Embryonic facial prominence (tissue), 1 donor: Measurements from ENCODE around the gene DUS1L.

ENCODE experiments used
- DNase-seq: peaks from one replicate; pipeline ENCODE4 v3.0.0-alpha.2; 2016; ENCODE audit errors: extremely low spot score

DUS1L gene

DNA sequence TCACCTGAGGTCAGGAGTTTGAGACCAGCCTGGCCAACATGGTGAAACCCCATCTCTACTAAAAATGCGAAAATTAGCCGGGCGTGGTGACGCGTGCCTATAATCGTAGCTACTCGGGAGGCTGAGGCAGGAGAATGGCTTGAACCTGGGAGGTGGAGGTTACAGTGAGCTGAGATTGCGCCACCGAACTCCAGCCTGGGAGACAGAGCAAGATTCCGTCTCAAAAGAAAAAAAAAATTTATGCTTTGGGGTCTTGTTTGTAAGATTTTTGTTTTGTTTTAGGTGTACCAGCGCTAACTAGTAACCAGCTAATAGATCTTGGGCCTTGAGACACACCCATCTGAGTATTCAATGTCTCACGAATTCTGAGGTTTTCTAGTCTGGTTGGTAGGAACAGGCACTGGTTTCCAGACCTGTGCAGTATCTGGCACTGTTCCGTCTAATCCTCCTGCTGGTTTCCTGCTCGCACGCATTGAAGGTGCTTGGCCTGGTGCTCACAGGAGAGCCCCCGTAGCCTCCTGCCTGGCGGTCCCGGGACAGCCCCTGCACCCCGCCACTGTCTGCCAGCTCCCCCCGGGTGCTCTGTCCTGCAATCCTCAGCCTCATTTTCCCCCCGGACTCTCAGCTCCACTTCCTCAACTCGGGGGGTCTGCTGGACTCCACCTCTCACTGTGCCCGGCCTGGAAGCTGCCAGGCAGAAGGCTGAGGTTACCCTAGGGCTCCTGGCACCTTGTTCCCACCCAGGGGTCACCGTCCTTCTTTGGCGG is 10.6 kb upstream of the DUS1L start:
- DNase-seq, result no peak

DNA sequence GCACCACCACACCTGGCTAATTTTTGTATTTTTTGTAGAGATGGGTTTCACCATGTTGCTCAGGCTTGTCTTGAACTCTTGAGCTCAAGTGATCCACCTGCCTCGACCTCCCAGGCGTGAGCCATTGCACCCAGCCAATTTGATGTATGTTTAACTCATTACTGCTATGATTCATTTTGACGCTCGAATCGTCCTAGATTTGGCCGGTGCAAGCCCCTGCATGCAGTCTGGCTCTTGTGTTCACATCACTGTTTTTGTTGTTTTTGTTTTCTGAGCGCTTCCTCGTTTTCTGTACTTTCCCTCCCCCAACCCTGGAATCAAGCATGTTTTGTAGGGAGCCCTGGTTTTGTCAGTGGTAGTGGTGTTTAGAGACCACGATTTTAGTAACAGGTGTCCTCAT is 7.8 kb upstream of the DUS1L start:
- DNase-seq, result no peak

DNA sequence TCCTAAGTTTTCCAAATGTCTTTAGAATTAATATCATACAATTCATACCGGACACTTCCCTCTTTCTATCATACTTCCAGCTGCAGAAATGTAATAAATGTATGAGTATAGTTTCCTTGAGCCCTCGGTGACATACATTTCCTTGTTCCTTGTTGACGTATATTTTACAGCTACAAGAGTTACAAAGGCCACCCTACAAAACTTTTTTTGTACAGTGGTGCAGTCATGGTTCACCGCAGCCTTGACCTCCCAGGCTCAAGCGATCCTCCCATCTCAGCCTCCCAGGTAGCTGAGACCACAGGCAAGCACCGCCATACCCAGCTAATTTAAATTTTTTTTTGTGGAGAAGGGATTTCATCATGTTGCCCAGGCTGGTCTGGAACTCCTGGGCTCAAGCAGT is 7.2 kb upstream of the DUS1L start:
- DNase-seq, result no peak

DNA sequence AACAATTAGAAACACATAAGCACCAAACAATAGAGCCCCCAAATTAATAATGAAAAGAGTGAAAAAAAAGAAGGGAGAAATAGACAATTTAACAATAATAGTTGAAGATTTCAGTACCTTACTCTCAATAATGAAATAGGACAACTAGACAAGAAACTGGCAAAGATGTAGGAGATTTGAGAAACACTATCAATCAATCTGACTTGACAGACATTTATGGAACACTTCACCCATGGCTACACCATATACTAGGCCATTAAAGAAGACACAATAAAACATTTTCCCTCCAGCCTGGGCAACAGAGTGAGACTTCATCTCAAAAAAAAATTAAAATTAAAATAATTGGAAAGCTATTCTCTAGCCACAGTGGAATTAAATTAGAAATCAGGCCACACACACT is 5.0 kb upstream of the DUS1L start:
- no peak for DNase-seq

DNA sequence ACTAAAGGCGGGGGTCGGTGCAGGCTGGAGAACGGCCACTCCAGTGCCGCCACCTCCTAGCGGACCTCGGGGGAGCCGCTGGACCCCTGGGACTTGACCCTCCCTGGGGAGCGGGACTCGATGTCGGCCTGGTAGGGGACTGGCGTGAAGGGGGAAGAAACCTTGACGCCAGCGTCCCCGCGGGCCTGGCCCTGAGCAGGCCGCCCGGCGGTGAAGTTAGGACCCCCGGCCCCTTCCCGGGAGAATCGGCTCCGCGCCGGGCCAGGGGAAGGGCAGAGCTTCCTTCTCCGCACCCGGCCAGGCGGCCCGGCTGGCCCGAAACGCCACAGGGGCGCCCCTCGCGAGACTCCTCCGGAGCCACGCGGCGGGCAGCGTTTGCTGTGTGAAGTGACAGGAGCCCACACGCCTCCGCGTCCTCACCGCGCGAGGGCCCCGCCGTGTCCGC is 389 bp downstream of the DUS1L start:
- no peak for DNase-seq

DNA sequence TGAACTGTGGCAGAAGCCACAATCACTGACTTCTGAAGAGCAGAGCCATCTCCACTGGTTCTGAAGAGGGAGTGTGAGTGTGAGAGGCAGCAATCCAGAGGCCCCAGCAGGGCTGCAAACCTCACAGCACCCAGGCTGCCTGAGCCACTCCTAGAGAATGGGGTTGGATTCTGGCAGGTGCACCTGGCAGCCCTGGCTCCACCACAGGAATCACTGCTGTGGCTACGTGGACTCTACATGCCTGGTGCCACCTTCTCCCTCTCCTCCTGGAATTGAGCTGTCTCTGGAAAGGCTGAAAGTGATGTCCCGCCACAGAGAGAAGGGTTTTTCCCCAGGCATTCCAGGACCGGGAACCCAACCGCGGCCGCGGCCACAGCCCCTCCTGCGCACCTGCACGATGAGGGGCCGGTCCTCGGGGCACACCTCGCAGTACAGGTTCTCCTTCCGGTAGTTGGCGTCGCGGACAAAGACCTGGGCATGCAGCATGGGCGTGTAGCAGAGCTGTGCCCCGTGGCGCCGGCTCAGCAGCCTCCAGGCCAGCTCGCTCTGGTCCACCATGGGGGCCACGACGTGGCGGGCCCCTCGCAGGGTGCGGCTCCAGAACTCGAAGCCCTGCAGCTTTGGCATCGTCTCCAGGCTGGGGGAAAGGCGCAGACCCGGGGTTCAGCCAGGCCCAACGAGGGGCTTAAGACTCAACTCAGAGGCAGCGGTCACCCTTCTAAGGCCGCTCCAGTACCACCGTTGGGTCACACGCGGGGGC is 991 bp downstream of the DUS1L start:
- DNase-seq, result no peak

DNA sequence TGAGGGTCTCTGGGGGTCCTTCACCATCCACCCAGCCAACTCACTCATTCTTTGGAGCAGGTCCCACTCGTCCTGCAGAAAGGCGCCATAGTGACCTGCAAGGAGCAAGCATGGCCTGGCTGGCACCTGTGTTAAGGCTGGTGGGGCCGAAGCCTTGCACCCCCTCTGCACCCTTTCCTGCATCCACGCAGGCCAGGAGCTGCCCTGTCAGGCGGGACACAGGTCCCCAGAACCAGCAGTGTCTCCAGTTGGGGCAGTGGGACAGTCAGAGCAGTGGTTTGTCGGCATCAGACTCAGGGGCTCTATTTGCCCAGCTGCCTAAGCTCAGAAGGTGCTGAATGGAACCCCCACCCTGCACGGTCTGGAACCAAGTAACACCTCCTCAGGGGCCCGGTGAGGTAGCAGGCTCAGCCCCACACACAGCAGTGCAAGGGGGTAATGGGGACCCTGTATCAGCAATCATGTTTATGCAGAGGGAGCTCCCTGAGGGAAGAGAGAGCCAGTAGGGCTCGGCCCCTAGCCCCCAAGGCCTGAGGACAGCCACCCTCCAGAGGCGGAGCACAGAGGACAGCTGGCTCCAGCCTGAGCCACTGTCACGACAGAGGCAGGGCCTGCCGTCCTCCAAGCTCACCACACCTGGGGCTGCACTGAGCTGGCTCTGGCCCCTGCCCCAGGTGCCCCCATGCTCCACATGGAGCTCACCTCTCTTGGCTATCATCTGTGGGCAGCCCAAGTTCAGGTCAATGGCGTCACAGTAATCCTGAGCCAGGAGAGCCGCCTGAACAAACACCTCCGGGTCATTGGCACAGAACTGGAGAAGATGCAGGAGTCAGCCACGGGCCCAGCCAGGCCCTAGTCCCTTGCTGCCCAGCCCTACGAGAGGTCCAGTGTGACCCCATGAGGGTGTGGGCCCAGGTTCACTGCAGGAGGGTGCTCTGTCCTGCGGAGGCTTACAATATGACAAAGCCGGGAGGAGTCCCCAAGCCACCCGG is 1.9 kb downstream of the DUS1L start:
- DNase-seq, result no peak

DNA sequence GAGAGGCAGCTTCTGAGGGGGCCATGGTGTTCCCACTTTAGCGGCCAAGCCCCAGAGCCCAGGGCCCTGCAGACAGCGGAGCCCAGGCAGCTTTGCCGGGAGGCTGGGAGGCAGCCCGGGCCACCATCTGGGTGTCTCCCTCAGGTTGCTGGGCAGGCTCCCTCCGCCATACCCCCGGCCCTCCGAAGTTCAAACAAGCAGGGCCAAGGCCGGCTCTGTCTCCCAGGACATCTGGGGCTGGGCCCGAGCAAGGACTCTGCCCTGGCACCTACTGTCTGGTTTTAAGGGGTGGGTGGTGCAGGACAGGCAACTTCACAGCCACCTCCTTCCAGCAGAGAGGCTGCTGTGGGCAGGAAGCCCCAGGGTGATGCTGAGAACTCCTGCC is 2.6 kb downstream of the DUS1L start:
- no peak for DNase-seq

DNA sequence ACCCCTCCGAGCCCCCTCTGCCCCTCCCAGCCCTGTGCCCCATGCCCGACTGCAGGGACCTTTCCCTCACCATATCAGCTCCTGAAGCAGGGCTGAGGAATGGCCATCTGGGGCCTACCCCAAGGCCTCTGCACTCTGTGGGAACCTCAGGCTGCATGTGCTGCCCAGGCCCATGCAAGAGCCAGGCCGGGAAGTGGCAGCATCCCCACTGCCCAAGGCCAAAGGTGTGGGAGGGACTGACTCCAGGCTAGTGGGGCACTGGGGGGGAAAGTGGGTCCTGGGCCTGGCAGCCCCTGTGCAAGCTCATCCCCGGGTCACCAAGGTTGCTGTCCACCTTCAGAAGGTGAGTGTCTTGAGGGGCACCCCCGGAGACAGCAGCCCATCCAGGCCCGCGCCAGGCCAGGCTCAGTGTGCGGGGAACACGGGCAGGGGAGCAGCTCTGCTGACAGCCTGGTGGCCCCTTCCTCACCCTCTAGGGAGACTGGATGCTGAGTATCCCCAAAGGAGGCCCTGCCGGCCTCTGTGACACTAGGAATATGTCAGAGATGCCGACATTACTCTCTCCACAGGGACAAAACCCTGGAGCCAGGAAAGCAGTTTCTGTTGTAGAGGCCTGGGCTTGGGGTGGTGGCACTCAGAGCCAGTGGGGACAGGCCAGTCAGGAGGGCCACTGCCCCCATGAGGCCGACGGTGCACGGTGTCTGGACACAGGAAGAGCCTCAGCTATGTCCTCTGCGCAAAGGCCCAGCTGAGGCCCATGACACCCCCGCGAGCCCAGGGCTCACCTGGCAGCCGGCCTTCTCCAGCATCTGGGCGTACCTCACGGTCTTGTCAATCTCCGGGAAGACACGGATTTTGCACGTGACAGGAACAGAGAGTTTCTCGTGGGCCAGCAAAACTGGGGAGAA is 3.3 kb downstream of the DUS1L start:
- no peak for DNase-seq

DNA sequence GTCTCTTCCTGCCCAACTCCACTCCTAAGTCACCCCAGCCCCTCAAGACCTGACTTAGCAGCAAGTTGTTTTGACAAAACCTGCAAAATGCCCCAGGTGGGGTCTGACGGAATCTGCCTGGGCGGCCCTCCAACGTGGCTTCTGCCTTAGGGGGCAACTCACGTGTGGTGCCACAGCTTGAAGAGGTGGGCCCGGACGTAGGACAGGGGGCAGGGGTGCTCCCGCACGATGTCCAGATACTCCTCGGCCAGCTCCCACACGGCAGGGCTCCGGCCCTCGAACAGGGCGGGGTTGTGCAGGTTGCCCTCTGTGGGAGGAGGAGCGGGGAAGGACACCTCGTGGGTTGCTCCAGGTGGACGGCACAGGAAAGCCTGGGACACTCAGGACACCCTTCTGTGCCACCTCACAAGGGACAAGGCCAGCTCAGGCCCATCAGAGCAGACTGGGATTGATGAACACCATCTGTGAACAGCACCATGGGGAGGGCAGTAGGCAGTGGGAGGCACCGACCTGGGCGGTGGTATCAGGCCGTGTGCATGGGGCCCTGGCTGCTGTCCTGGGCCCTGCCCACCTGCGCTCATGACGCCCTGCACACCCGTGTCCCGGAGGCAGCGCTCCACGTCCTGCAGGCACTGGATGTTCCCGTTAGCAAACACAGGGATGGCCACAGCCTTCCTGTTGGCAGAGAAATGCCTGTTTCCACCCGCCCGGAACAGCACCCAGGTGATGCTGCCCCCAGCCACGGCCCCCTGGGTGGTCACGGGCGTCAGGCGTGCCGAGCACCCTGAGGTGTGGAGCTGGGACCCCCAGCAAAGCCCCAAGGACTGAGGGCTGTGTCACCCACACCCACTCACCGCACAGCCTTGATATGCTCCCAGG is 4.3 kb downstream of the DUS1L start:
- DNase-seq, result no peak

DNA sequence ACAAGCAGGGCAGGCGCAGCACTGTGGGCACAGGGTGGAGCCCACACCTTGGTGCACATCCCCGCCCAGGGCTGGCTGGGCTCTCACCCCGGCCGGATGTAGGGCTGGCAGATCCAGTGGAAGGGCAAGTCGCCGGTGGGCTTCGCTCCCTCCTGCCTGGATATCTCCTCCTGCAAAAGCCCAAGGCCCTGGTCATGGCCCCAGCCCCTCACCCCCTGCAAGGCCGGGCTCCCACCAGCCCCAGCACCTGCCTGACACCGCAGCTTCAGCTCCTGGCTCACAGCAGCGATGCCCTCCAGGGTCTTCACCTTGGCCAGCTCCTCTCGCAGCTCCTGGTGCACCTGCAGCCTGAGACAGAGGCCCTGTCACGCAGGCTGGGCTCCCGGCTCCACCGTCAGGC is 5.0 kb downstream of the DUS1L start:
- no peak for DNase-seq

DNA sequence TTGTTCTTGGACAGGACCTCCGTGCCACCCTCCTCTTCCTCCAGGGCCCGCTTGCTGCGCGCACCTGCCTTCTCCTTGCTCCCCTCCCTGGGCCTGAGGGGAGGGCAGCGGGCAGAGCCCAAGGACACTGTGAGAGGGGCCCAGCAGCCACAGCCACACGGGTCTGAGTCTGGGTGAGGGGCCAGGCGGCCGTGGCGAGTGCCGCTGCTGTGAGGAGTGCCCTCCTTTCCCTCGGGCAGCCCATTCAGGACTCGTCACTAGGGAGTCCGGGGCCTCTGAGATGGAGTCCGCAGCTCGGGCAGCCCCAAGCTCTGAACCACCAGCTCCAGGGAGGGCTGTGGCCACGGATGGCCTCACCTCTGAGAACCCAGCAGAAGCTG is 5.6 kb downstream of the DUS1L start:
- no peak for DNase-seq

DNA sequence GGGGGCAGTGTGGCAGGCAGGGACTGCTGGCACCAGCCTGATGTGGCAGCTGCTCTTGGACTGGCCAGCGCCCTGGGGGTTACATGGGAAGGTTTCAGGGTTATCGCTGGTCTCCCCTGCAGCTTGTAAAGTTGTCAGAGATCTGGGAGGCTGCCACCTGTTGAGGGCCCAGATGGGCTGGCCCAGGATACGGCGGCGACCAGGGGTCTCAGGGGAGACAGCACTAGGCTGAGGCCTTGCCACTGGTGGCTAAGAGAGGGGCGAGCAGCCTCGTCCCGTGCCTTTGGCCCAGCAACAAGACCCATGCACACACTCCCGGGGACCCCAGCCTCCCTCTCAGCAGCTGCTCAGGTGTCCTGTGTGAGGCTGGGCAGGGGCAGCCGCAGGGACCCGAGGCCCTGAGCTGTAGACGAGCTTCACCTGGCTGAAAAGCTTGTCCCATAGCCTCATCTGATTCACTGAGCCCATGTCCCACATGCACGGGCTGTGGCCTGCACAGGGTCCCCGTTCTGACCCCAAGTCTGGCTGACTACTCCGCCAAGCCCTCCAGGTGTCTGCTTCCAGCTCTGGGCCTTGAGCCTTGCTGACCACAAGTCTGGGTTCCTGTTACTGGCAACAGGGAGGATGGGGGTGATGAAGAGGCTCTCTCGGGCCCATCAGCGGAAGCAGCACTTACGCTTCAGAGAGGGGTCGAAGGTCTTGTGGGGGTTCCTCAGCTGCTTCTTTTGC is 6.2 kb downstream of the DUS1L start:
- no peak for DNase-seq

DNA sequence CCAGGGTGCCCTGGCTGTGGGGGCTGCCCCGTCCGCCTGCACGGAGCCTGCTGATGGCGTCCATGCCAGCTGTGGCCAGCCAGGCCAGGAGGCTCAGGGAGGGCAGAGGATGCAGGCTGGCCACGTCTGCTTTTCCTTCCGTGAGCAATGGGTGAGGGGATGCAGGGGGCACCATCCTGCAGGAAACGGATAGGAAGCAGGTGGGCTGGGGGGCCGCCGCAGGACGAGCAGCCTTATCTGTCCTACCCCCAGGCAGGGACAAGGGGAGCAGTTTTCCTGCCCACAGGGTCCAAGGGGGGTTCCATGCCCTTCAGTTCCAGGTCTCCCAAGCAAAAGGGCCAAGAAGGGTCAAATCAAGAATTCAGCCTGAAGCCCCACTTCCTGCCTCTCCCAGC is 6.8 kb downstream of the DUS1L start:
- no peak for DNase-seq

DNA sequence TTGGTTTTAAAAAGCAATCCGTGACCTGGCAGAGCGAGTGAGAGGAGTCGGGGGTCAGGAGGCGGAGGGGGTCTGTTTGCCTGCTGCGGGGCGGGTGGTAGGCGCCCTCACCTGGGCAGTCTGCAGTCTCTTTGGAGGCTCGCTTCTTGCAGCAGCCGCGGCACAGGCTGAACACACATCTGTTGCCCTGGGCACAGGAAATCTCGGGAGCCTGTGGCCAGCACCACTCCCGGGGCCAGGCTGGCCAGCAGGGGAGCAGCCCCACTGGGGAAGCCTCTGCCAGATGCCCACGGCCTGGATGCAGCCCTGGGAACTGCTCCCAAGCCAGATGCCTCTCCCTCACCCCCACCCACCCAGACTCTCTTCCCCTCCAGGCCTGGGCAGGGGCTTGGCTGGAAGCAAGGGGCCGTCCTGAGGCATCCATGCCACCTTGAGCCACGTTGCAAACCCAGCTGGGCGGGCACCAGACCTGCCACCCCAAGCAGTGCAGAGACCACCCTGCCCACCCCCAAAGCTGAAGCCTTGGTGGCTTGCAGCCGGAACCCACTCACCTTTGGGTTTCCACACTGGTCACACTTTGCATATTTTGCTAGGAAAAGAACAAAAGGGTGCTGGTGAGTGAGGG is 7.3 kb downstream of the DUS1L start:
- no peak for DNase-seq

DNA sequence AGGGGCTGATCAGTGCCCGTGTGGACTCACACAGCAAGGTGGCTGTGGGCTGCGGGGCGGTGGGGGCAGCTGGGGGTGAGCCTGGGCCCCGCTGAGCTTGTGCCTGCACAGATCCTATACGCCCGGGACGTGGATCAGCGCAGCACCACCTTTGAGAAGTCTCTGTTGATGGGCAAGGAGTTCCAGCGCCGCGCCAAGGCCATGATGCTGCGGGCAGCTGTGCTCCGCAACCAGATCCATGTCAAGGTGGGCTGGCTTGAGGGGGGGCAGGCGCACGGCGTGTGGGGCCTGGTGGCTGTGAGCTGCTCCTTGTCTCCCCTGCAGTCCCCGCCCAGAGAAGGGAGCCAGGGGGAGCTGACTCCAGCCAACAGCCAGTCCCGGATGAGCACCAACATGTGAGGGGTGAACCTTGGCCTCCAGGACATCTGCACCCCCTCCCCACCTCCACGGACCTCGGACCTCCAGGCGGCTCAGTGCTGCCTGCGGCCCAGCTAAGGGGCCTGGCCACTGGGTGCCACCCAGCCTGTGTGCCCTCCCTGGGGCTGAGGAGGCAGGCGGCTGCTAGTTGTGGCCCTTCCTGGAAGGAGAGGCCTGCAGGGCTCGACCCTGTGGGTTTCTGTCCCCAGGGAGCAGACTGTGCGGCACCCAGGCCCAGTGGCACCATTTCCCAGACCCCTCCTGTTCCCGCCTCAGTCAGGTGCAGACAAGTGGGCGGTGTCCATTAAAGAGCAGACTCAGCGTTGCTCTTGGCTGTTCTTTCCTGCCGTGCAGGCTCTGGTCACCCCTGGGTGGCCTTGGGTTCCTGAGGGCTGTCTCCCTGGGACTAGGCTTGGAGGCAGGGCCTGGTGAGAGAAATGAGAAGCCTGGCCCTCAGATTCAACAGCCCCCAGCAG is 8.6 kb downstream of the DUS1L start:
- no peak for DNase-seq

DNA sequence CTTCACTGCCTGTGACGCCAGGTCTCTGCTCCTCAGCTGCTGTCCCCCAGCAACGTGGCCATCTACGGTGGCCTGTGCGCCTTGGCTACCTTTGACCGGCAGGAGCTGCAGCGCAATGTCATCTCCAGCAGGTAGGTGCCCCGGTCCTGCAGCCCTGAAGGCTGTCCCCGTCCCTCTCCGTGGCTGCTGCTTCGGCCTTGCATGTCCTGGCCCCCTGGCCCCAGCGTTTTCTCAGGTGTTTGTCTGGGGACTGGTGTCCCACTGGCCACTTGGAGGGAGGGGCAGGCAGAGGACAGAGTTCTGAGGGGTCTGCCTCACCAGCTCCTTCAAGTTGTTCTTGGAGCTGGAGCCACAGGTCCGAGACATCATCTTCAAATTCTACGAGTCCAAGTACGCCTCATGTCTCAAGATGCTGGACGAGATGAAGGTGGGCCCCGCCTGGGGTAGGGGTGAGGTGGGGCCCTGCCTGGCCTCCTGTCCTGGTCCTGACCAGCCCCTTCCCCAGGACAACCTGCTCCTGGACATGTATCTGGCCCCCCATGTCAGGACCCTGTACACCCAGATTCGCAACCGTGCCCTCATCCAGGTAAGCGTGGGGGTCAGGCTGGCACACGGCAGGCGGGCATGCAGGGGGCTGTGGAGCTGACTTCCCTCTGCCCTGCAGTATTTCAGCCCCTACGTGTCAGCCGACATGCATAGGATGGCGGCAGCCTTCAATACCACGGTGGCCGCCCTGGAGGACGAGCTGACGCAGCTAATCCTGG is 9.5 kb downstream of the DUS1L start:
- DNase-seq, result no peak
